PFSK-1 (cell line): ENCODE results near the gene MEPCE.

Source experiments
- POLR2AphosphoS5 ChIP-seq: IDR thresholded peaks from 2 replicates; pipeline ENCODE4 v1.6.1; 2012; ENCODE audit warnings: low read depth, mild to moderate bottlenecking, control low read depth, low read length, moderate library complexity
- SIN3A ChIP-seq: IDR thresholded peaks from 2 replicates; pipeline ENCODE4 v1.6.1; 2012; ENCODE audit warnings: mild to moderate bottlenecking, low read length, moderate library complexity, borderline replicate concordance; ENCODE audit not compliant: insufficient read depth

DNA sequence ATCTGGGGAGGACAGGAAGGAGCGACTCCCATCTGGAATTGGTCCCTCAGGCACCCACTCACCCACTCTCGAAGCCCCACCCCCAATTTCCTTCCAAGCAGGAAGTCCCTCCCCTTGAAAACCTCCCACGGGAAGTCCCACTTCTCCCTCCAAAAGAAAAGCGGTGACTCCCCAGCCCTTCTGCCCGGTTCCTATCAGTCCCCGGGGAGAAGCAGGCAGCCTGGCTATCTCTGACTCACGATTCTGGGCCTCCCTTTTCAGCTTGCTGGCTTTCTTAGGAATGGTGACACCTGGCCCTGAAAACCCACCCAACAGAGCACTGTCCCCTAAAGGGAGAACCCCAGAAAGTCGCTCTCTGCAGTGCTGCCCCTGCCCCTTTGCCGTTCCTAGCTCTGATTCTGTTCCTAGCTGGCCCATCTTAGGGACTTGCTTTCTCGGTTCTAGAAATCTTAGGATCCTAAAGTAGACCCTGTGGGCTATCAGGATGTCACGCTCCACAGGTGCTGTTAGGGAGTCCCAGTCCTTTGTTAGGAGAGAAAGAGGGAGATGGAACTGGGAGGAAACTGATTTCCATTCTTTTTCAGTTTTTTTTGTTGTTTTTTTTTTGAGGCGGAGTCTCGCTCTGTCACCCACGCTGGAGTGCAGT, 43.3 kb downstream of the MEPCE start:
- TF ChIP-seq POLR2AphosphoS5, result no peak
- no peak for TF ChIP-seq SIN3A
